ENCODE measurements around the gene BTG3.

Gene BTG3

DNA sequence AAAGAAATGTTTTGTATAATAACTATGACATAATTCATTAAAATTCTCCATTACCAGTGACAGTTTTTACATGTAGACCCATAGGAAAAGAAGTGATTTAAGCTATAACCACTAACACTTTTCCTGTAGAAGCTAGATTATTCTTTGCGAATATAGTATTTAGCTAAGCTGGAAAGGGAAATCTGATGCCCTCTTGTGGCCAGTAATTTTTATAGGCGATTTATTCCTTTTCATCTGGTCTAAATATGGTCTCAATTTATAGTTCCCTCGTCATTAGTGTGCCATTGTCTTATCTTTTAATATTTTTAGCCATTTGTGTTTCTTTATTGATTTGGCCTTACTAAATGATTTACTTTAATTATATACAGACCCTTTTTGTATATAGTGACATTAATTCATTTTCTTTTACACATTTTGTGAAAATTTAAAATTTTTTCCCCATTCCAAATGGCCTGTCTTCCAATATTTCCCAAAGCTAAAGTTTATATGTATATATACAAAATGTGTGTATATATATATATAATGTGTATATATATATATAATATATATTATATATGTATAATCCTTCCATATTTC, 26.7 kb downstream of the BTG3 start:
- no peak for DNase-seq (ENCODE audit: low read depth)

DNA sequence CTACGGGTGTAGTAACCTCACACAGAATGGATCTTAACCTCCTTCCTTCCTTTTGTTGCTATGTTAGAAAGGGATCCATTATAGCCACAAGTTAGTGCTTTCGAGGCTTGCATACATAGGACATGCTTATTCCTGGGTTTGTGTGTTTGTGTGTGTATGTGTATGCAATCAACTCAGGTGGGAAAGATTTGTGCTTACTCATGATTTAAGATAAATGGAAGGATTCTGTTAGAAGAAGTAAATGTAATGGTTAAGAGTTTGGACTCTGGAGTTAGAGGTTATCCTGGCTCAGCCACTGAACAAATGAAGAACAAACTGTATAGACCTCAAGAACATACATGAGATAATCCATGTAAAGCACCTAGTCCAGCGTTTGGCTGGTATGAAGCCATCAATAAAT, 28.8 kb downstream of the BTG3 start:
- no peak for DNase-seq (ENCODE audit: low read depth)

DNA sequence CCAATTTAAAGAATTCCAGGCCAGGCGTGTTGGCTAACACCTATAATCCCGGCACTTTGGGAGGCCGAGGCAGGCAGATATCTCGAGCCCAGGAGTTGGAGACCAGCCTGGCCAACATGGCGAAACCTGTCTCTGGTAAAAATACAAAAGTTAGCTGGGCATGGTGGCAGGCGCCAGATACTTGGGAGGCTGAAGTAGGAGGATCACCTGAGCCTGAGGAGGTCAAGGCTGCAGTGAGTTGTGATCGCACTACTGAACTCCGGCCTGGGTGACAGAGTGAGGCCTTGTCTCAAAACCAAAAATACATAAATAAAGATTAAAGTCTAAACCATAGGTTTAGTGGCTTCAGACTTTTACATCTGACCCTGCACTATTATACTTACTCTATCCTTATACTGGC, 32.4 kb downstream of the BTG3 start:
- DNase-seq (ENCODE audit: low read depth): no peak

DNA sequence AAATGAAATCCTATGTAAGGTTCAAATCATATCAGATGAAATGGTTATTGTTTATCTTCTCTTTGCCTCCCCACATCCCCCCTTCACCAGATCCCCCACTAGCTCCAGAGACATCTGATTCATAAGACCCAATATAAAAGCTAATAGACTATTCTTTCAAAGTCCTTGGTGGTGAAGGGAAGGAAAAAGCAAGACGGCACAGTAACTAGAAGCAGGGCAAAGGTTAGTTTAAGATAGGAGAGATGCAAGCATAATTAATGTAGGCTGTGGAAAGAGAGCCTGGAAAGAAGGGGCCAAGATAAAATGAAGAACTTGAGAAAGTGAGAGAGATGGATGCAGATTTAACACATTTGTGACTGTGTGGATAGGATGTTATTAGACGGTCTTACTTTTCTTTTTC, 33.8 kb downstream of the BTG3 start:
- DNase-seq (ENCODE audit: low read depth): no peak

DNA sequence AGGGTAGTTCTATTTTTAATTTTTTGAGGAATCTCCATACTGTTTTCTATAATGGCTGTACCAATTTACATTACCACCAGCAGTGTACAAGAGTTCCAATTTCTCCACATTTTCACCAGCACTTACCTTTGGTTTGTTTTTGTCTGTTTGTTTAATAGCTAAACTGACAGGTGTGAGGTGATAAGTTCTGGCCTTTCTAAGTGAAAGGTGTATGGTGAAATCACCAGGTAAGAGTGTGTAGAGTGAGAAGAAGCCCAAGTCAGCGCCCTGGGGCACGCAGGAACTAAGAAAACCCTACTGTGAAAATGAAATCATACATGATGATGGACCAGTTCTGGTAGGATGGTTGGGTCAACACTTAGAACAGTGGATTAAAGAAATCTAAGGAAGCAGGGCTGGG, 34.5 kb downstream of the BTG3 start:
- DNase-seq (ENCODE audit: low read depth): no peak

DNA sequence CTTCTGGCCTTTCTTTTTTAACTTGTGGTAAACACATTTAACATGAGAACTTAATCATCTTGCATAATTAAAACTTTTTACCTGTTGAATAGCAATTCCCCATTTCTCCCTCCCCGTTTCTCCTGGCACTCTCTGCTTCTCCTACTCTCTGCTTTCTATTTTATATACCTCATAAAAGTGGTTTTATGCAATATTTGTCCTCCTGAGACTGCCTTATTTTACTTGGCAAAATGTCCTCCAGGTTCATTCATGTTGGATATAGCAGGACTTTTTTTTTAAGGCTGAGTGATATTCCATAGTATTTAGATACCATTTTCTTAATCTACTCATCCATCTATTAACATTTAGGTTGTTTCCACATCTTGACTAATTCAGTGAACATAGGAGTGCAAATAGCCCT, 35.0 kb downstream of the BTG3 start:
- no peak for DNase-seq (ENCODE audit: low read depth)

DNA sequence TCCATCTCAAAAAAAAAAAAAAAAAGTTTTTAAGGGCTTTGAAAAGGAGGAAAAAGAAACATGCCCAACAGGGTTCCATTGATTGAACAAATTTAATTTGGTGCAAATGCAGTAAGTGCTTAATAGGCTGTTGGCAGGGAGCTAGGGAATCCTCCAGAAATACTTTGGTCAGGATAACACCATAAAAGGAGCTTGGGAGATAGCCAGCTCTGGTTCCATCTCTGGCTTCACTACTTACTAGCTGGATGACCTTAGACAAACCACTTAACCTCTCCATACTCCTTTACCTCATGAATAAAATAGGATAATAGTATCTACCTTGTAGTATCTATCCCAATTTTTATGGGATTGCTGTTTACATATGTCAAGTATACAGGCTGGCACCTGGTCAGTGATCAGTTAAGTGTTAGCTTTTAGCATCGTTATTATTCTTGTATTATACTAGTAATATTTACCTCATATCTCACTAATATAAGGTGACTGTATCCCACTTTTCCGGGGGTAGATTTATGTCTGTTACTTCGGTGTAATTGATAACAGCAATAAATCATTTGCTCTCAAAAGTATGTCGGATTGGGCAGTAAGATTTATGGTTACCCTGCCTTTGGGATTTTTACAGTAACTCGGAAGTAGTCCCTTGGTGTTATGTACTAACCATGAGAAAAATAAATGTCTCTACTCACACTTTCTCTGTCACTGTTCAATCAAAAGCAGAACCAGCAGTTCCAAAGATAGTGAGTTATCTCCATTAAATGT, 36.4 kb downstream of the BTG3 start:
- no peak for DNase-seq (ENCODE audit: low read depth)

DNA sequence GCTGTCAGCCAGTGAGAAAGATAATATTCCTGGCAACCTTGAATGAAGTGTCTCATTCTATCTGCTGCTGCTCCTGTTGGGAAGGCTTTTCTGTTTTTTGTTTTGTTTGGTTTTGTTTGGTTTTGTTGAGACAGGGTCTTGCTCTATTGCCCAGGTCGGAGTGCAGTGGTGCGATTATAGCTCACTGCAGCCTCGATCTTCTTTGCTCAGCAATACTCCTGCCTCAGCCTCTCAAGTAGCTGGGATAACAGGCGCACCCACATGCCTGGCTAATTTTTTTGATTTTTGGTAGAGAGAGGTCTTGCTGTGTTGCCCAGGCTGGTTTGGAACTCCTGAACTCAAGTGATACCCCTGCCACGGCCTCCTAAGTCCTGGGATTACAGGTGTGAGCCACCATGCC, 37.6 kb downstream of the BTG3 start:
- no peak for DNase-seq (ENCODE audit: low read depth)

DNA sequence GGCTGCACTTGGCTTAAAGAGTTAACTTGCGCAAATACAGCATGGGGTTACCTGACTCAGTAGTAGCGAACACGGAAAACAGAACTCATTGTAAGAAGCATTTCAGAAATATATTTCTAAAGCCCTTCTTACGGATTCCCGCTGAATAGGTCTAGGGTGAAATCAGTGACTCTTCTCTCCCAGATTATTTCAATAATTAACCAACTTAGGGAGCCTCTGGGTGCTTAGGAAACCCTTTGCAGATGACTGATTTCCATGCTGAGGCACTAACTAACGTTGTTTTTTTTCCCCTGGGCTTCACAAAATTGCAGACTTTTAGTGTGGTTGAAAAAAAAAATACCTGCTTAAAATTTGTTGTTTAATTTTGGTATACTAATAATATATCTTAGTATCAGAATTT, 40.3 kb downstream of the BTG3 start:
- DNase-seq (ENCODE audit: low read depth): no peak

DNA sequence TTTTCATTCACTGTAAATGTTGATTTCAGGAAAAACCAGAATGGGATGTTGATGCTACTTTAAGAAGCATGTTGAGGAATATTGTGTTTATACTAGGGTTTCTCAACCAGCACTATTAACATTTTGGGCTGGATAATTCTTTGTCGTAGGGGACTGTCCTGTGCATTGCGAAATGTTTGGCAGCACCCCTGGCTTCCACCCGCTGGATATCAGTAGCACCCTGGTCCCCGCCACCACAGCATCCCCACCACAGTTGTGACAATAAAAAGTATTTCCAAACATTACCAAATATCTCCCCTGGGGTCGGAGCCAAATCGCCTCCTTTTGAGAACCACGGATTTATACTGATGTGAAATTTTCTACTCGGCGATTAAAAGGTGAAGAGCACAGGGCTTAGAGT, 41.9 kb downstream of the BTG3 start:
- no peak for DNase-seq (ENCODE audit: low read depth)

DNA sequence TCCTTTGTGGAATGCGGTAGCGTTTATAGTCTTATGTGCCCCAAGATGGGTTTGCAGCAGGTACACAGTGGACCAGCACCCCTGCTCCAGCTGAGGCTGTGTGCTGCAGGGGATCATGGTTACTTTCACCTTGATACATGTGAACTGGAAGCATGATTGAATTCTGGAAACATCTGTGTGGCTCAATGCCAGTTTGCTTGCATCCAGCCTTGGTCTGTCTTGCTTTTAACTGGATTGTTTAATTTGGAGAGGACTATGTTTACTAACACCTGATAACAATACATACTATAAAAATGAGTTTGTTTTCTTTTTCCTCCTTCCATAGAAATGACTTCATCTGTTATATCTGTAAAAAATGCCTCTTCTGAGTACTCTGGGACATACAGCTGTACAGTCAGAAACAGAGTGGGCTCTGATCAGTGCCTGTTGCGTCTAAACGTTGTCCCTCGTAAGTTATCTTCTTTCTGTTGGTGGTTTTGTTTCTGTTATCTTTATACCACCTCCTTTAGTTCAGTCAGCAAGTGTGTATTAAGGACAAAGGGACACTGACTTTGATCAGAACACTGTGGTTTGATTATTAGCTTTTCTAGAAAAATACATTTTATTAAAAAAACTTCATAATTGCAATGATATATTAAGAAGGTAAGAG, 52.2 kb downstream of the BTG3 start:
- no peak for DNase-seq (ENCODE audit: low read depth)

DNA sequence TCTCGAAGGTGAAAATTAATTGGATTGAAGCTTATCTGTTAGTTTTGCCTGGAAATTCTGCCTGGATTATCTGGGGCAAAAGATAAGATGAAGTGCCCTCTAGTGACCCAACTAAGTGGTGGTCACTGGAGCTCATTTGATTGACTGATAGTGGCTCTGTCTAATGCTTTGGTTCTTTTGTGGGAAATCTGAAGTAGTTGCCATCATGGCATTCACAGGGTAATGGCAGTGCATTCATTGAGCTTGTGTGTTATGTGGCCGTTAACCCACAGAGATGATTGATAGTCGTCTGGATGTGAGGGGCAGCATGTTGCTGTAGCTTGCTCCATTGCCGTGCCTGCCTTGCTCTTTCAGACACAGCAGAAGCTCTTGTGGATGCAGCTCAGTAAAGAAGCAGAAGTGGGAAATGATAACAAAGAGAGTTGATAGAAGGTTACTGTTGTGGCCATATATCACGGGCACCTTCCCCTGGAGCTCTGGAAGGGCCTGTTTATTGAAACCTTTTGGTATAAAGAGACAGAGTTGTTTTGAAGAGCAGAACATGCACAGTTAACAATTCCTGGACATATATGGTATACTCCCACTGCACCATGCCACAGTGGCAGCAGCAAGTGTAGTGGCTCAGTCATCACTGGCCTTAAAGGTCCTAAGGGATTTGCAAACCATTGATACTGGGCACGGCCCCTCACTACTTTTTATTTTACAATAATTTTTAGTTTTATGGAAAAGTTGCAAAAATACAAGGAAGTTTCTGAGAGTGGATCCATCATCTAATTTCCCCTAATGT, 57.8 kb downstream of the BTG3 start:
- DNase-seq (ENCODE audit: low read depth): no peak

DNA sequence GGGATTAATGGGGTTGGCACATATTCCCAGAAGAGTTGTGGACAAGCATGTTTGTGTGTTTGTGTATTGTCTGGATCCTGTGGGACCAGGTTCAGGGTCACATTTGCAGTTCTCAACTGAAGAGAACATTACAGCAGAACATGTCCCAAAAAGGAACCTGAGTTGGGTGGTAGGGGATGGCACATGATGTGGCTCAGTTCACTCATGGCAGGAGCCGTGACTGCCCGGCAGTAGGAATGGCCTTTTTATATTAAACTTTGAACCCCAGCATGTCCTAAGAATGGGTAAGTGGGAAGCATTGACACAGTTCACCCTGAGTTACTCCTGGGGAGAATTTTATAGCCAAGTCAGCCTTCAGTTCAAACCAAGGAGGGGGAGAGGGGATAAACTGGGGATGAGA, 58.6 kb downstream of the BTG3 start:
- DNase-seq (ENCODE audit: low read depth): no peak

DNA sequence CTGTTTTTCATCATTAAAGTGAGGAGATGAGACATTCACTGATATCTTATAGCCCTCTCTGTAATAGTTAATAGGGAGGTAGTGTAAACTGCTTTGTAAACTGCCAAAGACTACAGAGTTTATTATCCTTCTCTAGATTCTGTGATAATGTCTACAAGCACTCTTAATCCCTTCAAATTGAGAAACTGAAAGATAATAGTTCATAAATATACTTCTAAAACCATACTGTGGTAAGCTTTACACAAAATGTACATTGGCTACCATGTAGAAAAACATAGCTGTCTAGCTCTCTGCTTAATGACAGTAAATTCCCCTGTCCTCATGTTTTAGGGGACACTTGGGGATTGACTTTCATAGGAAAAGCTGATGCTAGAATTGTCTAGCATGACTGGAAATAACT, 60.3 kb downstream of the BTG3 start:
- DNase-seq (ENCODE audit: low read depth): no peak

DNA sequence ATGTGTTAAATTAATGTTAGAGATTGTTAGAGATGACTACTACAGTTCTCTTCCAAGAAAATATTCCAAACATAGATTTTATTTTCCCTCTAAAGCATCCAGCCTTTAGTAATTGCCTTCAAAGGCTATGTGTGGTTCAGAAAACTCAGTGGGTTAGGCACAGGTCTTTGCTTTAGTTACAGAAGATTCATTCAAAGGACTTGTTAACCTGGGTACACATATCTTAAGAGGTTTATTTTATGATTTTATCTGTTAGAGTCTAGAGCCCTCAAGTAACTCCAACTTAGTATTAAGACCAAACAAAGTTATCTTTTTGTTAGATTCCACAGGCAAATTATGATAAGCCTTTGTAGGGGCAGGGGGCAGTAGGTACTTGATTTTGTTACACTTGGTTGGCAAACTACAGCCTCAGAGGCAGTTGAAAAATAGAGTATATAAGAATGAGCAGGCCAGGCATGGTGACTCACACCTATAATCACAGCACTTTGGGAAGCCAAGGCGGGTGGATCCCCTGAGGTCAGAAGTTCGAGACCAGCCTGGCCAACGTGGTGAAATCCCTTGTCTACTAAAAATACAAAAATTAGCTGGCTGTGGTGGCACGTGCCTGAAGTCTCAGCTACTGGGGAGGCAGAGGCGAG, 61.9 kb downstream of the BTG3 start:
- no peak for DNase-seq (ENCODE audit: low read depth)

DNA sequence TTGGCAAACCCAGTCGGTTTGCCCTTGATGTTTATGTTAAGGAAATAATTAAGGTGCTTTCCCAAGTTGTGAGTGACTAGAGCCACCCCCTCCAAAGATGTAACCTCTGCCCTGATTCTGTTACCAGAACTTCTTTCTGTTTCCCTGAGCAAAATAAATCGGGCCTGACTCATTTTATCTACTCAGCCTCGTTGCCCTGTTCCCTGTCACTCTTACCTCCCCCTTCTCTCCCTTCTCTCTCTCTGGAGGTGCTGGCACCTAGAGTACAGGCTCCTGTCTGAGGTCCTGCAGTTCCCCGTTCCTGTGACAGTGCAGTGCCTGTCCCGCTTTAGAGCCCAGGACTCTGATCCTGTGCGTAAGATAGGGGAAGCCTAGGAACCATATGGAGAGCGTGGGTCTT, 64.4 kb downstream of the BTG3 start:
- no peak for DNase-seq (ENCODE audit: low read depth)

DNA sequence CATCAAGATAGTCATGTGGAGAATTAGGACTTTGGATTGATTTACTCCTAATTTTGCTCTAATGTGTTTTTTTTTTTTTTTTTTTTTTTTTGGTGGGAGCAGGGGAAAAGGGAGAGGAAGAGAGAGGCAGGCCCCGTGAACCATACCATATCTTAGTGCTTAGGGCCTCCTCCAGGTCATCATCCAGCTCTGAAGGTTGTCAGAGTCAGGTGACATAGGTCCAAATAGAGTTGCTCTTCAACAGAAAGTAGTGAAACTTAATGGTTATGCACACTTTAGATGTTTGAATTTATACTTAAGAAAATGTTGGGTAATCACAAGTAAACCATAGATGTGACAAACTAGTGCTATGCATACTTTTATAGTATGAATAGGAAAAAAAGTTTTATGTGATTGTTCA, 67.7 kb downstream of the BTG3 start:
- DNase-seq (ENCODE audit: low read depth): no peak
